Hepatocyte (in vitro differentiated cells): ENCODE data around the gene ZNF282. TPM values are rescaled to one million over a fixed set of nuclear protein-coding genes. Genes with fewer than 3 reads are reported as not detected.
"Not testable (repeated sequence)": the region's sequence is repeated elsewhere in the genome, so short reads cannot be mapped to it uniquely, and the experiment has no call there.

Experiments used
- DNase-seq: peaks from one replicate; pipeline ENCODE4 v3.0.0-alpha.2; 2016; ENCODE audit warnings: low spot score
- H2AFZ ChIP-seq: fragments of 200-600 bp; sonication (generic); 2 replicates; pipeline ENCODE4 v1.6.0; 2016; ENCODE audit warnings: antibody characterized with exemption, mild to moderate bottlenecking
- H3K27ac ChIP-seq: fragments of 200-600 bp; sonication (generic); 2 replicates; pipeline ENCODE4 v1.5.1; 2016; ENCODE audit warnings: mild to moderate bottlenecking
- H3K27me3 ChIP-seq: fragments of 200-600 bp; sonication (generic); 2 replicates; pipeline ENCODE4 v1.6.1; 2016
- H3K36me3 ChIP-seq: fragments of 200-600 bp; sonication (generic); replicated peaks from 2 replicates; pipeline ENCODE4 v1.5.1; 2016; ENCODE audit warnings: low read depth; ENCODE audit not compliant: insufficient read depth
- H3K4me1 ChIP-seq: fragments of 200-600 bp; sonication (generic); 2 replicates; pipeline ENCODE4 v1.5.1; 2016; ENCODE audit warnings: mild to moderate bottlenecking, moderate library complexity; ENCODE audit not compliant: insufficient read depth
- H3K4me2 ChIP-seq: fragments of 200-600 bp; sonication (generic); 2 replicates; pipeline ENCODE4 v1.6.0; 2016
- H3K4me3 ChIP-seq: fragments of 200-600 bp; sonication (generic); 2 replicates; pipeline ENCODE4 v1.5.1; 2016; ENCODE audit warnings: mild to moderate bottlenecking
- H3K79me2 ChIP-seq: fragments of 200-600 bp; sonication (generic); 2 replicates; pipeline ENCODE4 v1.6.0; 2017; ENCODE audit warnings: mild to moderate bottlenecking
- H3K9me2 ChIP-seq: fragments of 200-600 bp; sonication (generic); replicated peaks from 2 replicates; pipeline ENCODE4 v1.6.0; 2017; ENCODE audit warnings: mild to moderate bottlenecking; ENCODE audit not compliant: insufficient read depth
- H3K9me3 ChIP-seq: fragments of 200-600 bp; sonication (generic); 2 replicates; pipeline ENCODE4 v1.5.1; 2016; ENCODE audit warnings: low read depth, mild to moderate bottlenecking
- H4K20me1 ChIP-seq: fragments of 200-600 bp; sonication (generic); 2 replicates; pipeline ENCODE4 v1.6.0; 2016; ENCODE audit warnings: mild to moderate bottlenecking; ENCODE audit not compliant: insufficient read depth, poor library complexity, severe bottlenecking
- EZH2 ChIP-seq: fragments of 200-600 bp; sonication (generic); IDR thresholded peaks from 2 replicates; pipeline ENCODE4 v1.6.1; 2016; ENCODE audit warnings: antibody characterized with exemption, mild to moderate bottlenecking, borderline replicate concordance
- EZH2phosphoT487 ChIP-seq: fragments of 200-600 bp; sonication (generic); IDR thresholded peaks from one replicate; pipeline ENCODE4 v1.6.1; 2018; ENCODE audit warnings: antibody characterized with exemption, mild to moderate bottlenecking, low read depth, moderate library complexity; ENCODE audit not compliant: unreplicated experiment, severe bottlenecking
- WGBS: methylation state at CpG from one replicate; pipeline ENCODE4 v1.1.6; 2016; ENCODE audit warnings: low lambda C conversion rate; ENCODE audit errors: missing lambda C conversion rate; 5-methylcytosine and 5-hydroxymethylcytosine counted together
- polyA plus RNA-seq: library from polyadenylated mRNA; unstranded; fragments of >200 nt; fragmentation: Nextera tagmentation; extraction: Ambion mirVana; gene quantifications from 2 replicates; pipeline ENCODE4 v1.2.1, GENCODE V29; 2016
- total RNA-seq: library from RNA; depleted of rRNA; stranded (reverse); fragments of >200 nt; gene quantifications from 2 replicates; pipeline ENCODE4 v1.2.3, GENCODE V29; 2014
- TF ChIP-seq, protein P1 (sequence below): fragments of 200-600 bp; sonication (generic); IDR thresholded peaks from 2 replicates; pipeline ENCODE4 v1.5.1; 2016; ENCODE audit warnings: antibody characterized with exemption, mild to moderate bottlenecking; ENCODE audit not compliant: poor library complexity

The ZNF282 gene
- total and polyA plus RNA-seq, 2 experiments from 2014 or later, result 10.8 to 16.7 TPM

DNA sequence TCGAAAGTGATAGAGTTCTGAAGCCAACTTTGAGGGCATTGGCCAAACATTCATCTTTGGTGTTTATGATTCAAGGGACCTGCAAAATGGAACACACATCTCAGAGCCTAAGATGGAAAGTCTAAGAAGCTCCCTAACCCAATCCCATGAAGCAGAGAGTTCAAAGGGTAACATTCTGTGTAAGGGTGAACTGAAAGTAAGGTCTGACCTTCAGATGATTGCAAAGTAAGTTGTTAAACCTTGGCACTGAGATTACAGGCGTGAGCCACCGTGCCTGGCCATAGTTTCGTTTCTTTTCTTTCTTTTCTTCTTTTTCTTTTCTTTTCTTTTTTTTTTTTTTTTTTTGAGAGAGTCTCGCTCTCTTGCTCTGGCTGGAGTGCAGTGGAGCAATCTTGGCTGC lies 46.4 kb downstream of the ZNF282 start:
- no peaks in the 10 kb centered on the region for H3K9me3 ChIP-seq
- no peaks in the 10 kb centered on the region for H3K36me3 ChIP-seq
- peaks cover 12% of the 10 kb centered on the region for H4K20me1 ChIP-seq
- no peaks in the 10 kb centered on the region for H3K9me2 ChIP-seq
- H2AFZ ChIP-seq, result no peak overlapping the region
- no peak overlapping the region for H3K27ac ChIP-seq
- TF ChIP-seq EZH2phosphoT487 (no peak), EZH2 (no peak)
- TF ChIP-seq, protein P1, sequence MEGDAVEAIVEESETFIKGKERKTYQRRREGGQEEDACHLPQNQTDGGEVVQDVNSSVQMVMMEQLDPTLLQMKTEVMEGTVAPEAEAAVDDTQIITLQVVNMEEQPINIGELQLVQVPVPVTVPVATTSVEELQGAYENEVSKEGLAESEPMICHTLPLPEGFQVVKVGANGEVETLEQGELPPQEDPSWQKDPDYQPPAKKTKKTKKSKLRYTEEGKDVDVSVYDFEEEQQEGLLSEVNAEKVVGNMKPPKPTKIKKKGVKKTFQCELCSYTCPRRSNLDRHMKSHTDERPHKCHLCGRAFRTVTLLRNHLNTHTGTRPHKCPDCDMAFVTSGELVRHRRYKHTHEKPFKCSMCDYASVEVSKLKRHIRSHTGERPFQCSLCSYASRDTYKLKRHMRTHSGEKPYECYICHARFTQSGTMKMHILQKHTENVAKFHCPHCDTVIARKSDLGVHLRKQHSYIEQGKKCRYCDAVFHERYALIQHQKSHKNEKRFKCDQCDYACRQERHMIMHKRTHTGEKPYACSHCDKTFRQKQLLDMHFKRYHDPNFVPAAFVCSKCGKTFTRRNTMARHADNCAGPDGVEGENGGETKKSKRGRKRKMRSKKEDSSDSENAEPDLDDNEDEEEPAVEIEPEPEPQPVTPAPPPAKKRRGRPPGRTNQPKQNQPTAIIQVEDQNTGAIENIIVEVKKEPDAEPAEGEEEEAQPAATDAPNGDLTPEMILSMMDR, result no peak
- H3K4me3 ChIP-seq, result no peak overlapping the region
- no peak for DNase-seq
- over 99% methylated on average over 5 of the region's 5 CpGs for WGBS
- H3K4me1 ChIP-seq, result peaks cover 8% of the 10 kb centered on the region
- H3K79me2 ChIP-seq, result peaks cover 64% of the 10 kb centered on the region
- no peaks in the 10 kb centered on the region for H3K27me3 ChIP-seq
- H3K4me2 ChIP-seq, result no peak overlapping the region

DNA sequence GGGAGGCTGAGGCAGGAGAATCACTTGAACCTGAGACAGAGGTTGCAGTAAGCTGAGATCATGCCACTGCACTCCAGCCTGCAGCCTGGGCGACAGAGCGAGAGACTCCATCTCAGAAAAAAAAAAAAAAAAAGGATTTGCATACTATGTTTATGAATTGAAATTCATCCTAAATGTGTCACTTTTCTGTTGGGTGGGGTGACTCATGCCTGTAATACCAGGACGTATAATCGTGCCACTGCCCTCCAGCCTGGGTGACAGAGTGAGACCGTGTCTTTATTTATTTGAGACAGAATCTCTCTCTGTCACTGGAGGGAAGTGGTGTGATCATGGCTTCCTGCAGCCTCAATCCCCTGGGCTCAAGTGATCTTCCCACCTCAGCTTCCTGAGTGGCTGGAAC lies 49.9 kb downstream of the ZNF282 start:
- Histone ChIP-seq H3K27ac (no peak overlapping the region), H3K9me2 (no peaks in the 10 kb centered on the region), H3K27me3 (no peaks in the 10 kb centered on the region), H2AFZ (no peak overlapping the region), H3K36me3 (no peaks in the 10 kb centered on the region), H4K20me1 (peaks cover 18% of the 10 kb centered on the region), H3K4me1 (peaks cover 8% of the 10 kb centered on the region), H3K9me3 (no peaks in the 10 kb centered on the region), H3K4me3 (no peak overlapping the region), H3K79me2 (peaks cover 85% of the 10 kb centered on the region), H3K4me2 (no peak overlapping the region)
- 95% methylated on average over 5 of the region's 5 CpGs for WGBS
- TF ChIP-seq EZH2 (no peak), EZH2phosphoT487 (no peak)
- TF ChIP-seq, protein P1, result no peak
- no peak for DNase-seq

DNA sequence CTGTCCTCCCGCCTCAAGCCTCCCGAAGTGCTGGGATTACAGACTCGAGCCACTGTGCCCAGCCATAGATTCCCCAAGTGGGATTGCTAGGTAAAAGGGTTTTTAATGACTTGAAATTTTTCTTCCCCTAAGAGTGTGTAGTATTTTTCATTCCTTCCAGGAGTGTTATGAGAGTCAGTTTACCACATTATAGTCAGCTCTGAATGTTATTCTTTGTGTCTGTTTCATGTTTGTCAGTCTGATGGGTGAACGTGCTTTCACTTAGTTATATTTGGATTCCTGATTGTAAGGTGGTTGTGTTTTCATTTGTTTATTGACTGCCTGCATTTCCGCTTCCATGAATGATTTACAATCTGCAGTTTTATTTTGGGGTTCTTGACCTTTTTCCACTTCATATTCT lies 50.4 kb downstream of the ZNF282 start:
- TF ChIP-seq EZH2phosphoT487 (no peak), EZH2 (no peak)
- TF ChIP-seq, protein P1, result no peak
- WGBS, result 84% methylated on average over 5 of the region's 5 CpGs
- Histone ChIP-seq H3K4me3 (no peak overlapping the region), H3K4me1 (peaks cover 4% of the 10 kb centered on the region), H3K27me3 (no peaks in the 10 kb centered on the region), H3K9me3 (no peaks in the 10 kb centered on the region), H3K27ac (no peak overlapping the region), H3K9me2 (no peaks in the 10 kb centered on the region), H4K20me1 (peaks cover 18% of the 10 kb centered on the region), H3K4me2 (no peak overlapping the region), H3K36me3 (no peaks in the 10 kb centered on the region), H3K79me2 (peaks cover 80% of the 10 kb centered on the region), H2AFZ (no peak overlapping the region)
- DNase-seq, result no peak

DNA sequence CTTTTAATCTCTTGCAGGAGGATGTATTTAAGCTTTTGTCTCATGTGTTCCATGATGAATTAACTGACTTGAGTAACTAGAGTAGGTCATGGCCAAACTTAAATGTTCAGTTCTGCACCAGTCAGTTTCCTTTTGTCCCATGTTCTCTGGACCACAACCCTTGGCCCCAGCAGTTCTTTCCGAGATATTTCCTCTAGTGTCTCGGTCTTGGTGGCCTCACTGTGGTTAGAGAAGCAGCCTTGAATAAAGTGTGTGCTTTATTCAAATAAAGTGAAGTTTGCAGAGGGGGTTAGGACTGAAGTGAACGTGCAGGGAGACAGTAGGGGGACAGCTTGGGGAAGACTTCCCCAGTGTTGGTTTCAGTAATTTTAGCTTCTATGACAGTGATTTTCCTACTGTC lies 53.4 kb downstream of the ZNF282 start:
- 92% methylated on average over 3 of the region's 3 CpGs for WGBS
- Histone ChIP-seq H3K27ac (no peak overlapping the region), H2AFZ (no peak overlapping the region), H4K20me1 (peaks cover 18% of the 10 kb centered on the region), H3K36me3 (no peaks in the 10 kb centered on the region), H3K27me3 (no peaks in the 10 kb centered on the region), H3K4me1 (no peaks in the 10 kb centered on the region), H3K9me2 (no peaks in the 10 kb centered on the region), H3K79me2 (peaks cover 51% of the 10 kb centered on the region), H3K4me3 (no peak overlapping the region), H3K4me2 (no peak overlapping the region), H3K9me3 (no peaks in the 10 kb centered on the region)
- no peak for DNase-seq
- TF ChIP-seq, protein P1, result no peak
- TF ChIP-seq EZH2, result no peak
- no peak for TF ChIP-seq EZH2phosphoT487

DNA sequence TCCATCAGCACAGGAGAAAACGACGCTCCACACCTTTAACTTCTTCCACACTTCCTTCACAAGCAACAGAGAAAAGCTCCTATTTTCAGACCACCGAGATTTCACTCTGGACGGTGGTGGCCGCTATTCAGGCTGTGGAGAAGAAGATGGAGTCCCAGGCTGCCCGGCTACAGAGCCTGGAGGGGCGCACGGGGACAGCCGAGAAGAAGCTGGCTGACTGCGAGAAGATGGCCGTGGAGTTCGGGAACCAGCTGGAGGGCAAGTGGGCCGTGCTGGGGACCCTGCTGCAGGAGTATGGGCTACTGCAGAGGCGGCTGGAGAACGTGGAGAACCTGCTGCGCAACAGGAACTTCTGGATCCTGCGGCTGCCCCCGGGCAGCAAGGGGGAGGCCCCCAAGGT lies 54.8 kb downstream of the ZNF282 start:
- H3K9me2 ChIP-seq, H3K4me2 ChIP-seq, H3K36me3 ChIP-seq, H3K4me1 ChIP-seq, H3K27me3 ChIP-seq, DNase-seq, H3K9me3 ChIP-seq, H3K27ac ChIP-seq, H2AFZ ChIP-seq, H3K4me3 ChIP-seq: not testable (repeated sequence)
- Histone ChIP-seq H3K79me2 (peaks cover 37% of the 10 kb centered on the region), H4K20me1 (peaks cover 13% of the 10 kb centered on the region)
- WGBS, result 96% methylated on average over 18 of the region's 18 CpGs

DNA sequence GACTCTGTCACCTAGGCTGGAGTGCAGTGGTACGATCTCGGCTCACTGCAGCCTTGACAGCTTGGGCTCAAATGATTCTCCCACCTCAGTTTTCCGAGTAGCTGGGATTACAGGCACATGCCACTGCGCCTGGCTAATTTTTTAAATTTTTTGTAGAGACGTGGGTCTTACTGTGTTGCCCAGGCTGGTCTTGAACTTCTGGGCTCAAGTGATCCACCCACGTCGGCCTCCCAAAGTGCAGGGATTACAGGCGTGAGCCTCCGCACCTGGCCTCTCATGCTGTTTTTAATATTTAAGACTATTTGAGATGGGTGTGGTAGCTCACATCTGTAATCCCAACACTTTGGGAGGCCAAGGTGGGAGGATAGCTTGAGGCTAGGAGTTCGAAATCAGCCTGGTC lies 56.2 kb downstream of the ZNF282 start:
- H3K36me3 ChIP-seq, H3K4me1 ChIP-seq: not testable (repeated sequence)
- 97% methylated on average over 10 of the region's 10 CpGs for WGBS

More for the DNA sequence above, 56.2 kb downstream of the ZNF282 start:
- not testable (repeated sequence) for DNase-seq, H2AFZ ChIP-seq, H3K9me2 ChIP-seq, H3K4me2 ChIP-seq, H3K4me3 ChIP-seq, H3K9me3 ChIP-seq, H4K20me1 ChIP-seq, H3K27me3 ChIP-seq, H3K27ac ChIP-seq
- H3K79me2 ChIP-seq, result peaks cover 28% of the 10 kb centered on the region
